HG02943 (cell line): ENCODE data around the gene KLHL3.

Experiments
- ATAC-seq: cut with Tn5 transposase; IDR thresholded peaks from one replicate; pipeline ENCODE4 v1.9.1; 2021; ENCODE audit warnings: mild to moderate bottlenecking, low read depth, moderate library complexity; ENCODE audit not compliant: unreplicated experiment

The KLHL3 gene

GRCh38 chr5:137747848-137748247, 12.0 kb upstream of the KLHL3 start:
- ATAC-seq, result no peak

- ATAC-seq, result no peak
Measured at GRCh38 chr5:137743031-137743640, 7.2 kb upstream of the KLHL3 start.

- ATAC-seq, result no peak
Measured at GRCh38 chr5:137741718-137742117, 5.8 kb upstream of the KLHL3 start.

- no peak for ATAC-seq
Measured at GRCh38 chr5:137739737-137740136, 3.8 kb upstream of the KLHL3 start.

- ATAC-seq, result no peak
Measured at GRCh38 chr5:137738947-137739346, 3.1 kb upstream of the KLHL3 start.

GRCh38 chr5:137737349-137738131, 1.7 kb upstream of the KLHL3 start:
- ATAC-seq, result no peak

GRCh38 chr5:137736496-137736895, 607 bp upstream of the KLHL3 start:
- ATAC-seq, result no peak

GRCh38 chr5:137734962-137735554, 831 bp downstream of the KLHL3 start:
- no peak for ATAC-seq

- no peak for ATAC-seq
Measured at GRCh38 chr5:137734331-137734730, 1.6 kb downstream of the KLHL3 start.

- ATAC-seq, result no peak
Measured at GRCh38 chr5:137733922-137734321, 2.0 kb downstream of the KLHL3 start.

- no peak for ATAC-seq
Measured at GRCh38 chr5:137733006-137733405, 2.9 kb downstream of the KLHL3 start.

GRCh38 chr5:137731176-137731575, 4.7 kb downstream of the KLHL3 start:
- no peak for ATAC-seq

GRCh38 chr5:137730336-137730735, 5.6 kb downstream of the KLHL3 start:
- no peak for ATAC-seq

- ATAC-seq, result no peak
Measured at GRCh38 chr5:137728048-137728447, 7.8 kb downstream of the KLHL3 start.

- no peak for ATAC-seq
Measured at GRCh38 chr5:137727623-137728022, 8.3 kb downstream of the KLHL3 start.

- ATAC-seq, result no peak
Measured at GRCh38 chr5:137724251-137724650, 11.6 kb downstream of the KLHL3 start.

GRCh38 chr5:137718611-137719010, 17.3 kb downstream of the KLHL3 start:
- no peak for ATAC-seq

- ATAC-seq, result no peak
Measured at GRCh38 chr5:137716337-137716736, 19.6 kb downstream of the KLHL3 start.

- no peak for ATAC-seq
Measured at GRCh38 chr5:137715456-137715855, 20.4 kb downstream of the KLHL3 start.

GRCh38 chr5:137714946-137715345, 20.9 kb downstream of the KLHL3 start:
- ATAC-seq, result no peak

GRCh38 chr5:137714494-137714893, 21.4 kb downstream of the KLHL3 start:
- ATAC-seq, result no peak

- no peak for ATAC-seq
Measured at GRCh38 chr5:137712139-137712667, 23.7 kb downstream of the KLHL3 start.
